HG03342 (cell line): ENCODE data around the gene DNAH10.

Experiments
- ATAC-seq: cut with Tn5 transposase; IDR thresholded peaks from one replicate; pipeline ENCODE4 v1.9.1; 2021; ENCODE audit warnings: mild to moderate bottlenecking, moderate library complexity; ENCODE audit not compliant: unreplicated experiment

The DNAH10 gene

DNA sequence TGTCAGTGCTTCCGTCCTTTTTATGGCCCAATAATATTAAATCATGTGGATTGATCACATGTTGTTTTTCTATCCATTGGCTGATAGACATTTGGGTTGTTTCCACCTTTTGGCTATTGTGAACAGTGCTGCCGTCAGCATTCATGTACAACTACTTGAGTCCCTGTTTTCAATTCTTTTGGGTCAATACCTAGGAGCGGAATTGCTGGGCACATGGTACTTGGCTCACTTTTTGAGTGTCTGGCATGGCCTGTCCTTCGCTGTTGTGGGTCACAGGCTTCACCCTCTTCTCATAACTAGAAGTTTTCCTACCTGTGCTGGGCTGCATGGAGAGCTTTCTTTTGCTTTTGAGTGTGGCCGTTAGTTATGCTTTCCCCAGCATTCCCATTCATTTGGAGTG, 72.7 kb downstream of the DNAH10 start:
- no peak for ATAC-seq

DNA sequence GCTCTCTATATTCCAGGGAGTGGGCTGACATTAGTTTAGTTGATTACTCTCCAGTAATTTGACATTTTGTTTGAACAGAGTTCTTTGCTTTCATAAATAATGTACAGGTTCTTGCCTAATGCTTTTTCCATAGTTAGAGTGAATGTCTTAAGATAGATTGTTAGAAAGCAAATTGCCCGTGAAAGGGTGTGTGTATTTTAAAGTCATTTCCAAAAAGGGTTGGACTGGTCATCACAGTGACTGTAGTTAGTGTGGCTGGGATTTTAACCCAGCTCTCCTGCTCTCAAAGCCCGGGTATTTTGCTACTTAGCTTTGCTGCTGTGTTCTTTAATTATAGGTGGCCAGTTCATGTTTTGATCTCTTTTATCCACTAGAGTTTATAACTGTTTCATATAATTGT, 74.2 kb downstream of the DNAH10 start:
- no peak for ATAC-seq

DNA sequence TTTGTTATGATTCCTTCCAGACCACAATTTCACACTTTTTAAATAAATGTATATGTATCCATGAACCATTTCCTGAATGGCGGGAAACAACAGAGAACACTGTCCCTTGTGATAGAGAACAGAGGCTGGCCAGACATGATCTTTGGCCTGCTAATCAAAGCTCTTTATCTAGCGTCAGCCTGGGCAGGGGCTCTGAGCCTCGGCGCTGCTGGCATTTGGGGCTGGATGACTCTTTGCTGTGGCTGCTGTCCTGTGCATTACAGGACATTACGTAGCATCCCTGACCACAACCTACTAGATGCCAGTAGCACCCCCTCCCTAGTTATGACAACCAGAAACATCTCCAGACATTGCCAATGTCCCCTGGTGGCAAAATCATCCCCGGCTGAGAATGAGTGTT, 77.7 kb downstream of the DNAH10 start:
- no peak for ATAC-seq

DNA sequence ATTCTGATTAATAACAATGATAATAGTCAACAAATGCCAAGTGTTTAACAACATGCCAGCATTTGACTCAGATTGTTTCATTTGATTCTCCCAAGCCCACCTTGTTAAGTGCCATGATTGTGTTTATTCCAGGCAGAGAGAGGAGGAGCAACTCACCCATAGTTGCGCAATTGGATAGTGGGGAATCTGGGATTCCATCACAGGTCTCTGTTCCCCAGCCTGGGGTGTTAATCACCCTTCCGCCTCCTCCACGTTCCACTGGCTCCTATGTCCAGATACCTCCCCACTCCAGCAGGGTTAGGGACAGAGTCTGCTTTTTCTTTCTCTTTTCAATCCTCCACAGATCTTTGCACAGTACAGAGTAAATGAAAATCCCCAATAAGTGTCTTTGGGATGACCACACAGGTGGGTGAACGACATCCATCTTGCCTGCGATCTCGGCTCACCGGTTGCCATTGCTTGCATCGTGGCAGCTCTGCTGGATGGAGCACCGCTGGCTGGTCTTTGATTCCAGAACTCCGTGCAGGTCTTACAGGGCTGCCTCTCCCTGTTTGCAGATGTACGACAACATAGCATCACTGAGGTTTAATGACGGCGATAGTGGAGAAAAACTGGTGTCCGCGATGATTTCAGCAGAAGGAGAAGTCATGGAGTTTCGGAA, 78.8 kb downstream of the DNAH10 start:
- ATAC-seq, result no peak

DNA sequence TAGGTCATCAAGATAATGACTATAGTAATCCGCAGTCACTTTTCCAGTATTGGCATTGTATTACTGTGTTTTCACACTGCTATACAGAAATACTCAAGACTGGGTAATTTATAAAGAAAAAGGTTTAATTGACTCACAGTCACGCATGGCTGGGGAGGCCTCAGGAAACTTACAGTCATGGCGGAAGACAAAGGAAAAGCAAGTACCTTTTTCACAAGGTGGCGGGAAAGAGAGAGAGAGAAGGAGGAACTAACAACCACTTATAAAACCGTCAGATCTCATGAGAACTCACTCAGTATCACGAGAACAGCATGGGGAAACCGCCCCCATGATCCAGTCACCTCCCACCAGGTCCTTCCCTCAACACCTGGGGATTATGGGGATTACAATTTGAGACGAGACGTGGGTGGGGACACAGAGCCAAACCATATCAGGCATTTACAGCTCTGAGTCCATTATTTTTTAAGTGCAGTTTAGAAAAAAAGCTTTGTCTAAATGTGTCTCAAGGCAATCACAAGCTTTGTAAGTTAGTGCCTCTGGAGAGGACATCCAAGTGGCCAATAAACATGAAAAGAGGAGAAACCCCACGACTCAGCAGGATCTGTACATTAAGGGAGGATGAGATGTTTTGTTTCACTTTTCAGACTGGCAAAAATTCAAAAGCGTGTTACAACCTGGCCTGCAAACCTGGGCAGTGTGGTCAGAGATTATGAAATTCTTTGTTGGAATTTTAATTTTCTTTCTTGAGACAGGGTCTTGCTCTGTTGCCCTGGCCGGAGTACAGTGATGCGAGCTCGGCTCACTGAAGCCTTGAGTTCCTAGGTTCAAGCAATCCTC, 82.0 kb downstream of the DNAH10 start:
- no peak for ATAC-seq

DNA sequence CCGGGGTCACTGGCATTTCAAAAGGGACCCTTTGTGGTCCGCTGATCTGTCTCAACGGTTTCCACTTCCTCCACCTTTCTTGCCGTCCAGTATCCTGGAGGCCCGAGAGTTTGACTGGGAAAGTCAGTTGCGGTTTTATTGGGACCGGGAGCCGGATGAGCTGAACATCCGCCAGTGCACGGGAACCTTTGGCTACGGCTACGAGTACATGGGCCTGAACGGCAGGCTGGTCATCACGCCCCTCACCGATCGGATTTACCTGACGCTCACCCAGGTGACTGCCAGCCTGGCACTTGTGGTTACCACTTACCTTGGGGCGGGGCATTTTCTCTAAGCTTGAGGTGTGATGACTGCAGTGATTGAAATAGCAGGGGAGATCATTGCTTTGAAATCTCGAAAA, 83.8 kb downstream of the DNAH10 start:
- no peak for ATAC-seq

DNA sequence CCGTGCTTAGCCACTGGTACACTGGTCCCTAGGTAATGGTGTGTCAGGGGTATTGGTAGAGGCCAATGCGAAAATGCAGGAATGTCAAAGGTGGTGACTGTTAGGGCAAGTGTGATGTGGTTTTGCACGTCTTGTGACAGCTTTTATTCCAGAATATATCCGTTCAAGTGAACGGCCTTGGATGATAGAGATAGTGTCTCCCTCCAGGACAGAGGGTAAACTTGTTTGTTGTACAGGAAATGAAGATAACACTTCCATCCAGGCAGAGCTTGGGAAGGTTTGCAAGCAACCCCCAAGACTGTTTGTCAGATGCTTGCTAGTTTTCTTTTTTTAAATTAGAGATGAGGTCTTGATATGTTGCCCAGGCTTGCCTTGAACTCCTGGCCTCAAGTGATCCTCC, 84.2 kb downstream of the DNAH10 start:
- no peak for ATAC-seq

DNA sequence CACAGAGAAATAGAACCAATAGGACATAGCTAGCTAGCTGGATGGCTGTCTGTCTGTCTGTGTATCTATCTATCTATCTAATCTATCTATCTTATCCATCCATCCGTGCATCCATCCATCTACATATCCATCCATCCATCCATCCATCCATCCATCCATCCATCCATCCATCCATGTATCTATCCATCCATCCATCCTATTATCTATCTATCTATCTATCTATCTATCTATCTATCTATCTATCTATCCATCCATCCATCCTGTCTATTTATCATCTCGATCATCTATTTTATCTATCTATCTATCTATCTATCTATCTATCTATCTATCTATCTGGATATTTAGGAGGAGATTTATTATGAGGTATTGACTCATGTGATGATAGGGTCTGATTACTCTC, 84.9 kb downstream of the DNAH10 start:
- no peak for ATAC-seq

DNA sequence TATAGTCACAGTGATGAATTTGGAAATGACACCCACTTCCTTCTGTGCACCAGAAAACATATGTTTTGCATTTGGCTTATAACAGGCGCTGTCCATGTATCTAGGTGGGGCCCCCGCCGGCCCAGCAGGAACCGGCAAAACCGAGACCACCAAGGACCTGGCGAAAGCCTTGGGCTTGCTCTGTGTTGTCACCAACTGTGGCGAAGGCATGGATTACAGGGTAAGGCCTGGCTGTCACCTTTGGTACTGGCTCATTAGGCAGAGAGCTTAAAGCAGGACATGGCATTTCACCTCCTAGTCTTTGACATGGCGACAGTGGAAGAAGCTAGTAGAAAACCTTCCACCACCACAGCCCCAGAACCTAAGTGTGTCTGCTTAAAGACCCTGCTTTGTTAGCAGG, 85.8 kb downstream of the DNAH10 start:
- no peak for ATAC-seq

DNA sequence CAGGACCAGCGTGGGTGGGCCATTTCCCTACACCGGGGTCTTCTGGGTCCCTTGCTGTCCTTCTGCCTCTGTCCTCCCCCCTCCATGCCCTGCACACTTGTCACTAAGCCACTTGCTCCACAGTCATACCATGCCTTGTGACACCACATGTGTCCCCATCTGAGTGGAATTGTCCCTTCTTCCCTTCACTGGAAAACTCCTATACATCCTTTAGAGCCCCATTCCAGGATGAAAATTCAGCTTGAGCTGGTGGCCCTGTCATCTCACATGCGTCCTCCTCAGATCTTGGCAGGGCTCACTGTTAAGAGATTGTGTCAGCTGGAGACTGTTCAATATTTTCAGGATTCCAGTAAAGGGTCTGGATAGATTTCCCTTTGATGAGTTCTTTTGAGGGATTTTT, 87.4 kb downstream of the DNAH10 start:
- no peak for ATAC-seq

DNA sequence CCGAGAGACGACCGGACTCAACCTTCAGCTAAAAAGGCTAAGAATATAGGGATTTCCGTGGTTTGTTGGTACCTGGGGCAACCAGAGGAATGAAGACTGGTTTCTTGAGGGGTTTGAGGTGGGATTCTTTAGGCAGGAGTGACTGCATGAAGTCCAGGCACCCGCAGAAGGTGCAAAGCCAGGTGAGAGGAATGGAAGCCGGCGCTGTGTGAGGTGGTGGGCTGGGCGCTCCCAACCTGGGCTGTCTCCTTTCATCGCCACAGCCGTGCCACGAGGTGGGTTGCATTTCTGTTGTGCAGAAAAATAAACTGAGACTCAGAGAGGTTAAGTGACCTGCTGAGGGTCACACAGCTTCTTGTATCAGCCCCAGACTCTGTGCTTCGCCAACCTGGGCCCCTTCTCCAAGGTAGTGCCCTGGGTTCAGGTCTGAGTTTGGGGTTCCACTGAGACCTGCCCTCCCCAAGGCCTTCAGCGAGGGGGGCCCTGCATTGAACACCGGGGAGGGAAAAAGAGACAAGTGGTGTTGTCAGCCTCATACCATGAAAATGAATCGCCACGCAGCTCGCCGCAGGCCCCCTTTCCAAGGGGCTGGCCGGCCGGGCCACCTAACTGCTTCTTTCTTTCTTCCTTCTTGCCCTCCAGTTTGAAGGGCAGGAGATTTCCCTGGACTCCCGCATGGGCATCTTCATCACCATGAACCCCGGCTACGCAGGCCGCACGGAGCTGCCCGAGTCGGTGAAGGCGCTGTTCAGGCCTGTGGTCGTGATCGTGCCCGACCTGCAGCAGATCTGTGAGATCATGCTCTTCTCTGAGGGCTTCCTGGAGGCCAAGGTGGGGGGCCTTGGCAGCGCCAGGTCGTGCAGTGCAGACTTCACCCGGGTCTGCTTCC, 88.4 kb downstream of the DNAH10 start:
- ATAC-seq, result no peak

DNA sequence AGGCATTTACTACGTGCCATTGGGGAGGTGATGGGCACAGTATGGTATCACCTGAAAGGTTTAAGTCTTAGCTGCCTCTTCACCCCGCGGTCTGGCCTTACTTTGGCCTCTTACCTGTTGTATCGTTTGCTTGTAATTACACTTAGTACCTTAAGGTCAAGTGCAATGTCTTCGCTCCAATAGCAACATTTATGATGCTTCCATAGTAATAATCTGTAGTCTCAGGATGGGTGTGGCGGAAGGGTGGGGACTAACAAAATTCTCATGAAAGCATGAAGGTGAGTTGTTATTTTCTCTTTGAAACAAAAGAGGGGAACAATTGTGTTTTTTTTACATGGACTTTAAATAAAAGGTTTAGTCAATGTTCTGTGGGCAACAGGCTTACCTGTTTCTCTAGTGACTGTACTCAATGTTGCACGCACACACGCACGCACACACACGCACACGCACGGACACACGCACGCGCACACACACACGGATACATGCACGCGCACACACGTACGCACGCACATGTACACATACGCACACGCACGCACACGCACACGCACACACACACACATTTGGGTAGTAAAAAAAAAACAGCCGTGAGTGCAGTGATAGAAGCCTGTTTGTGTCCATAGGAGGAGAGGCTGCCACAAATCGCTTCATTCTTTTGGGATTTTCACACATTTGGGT, 91.4 kb downstream of the DNAH10 start:
- no peak for ATAC-seq

DNA sequence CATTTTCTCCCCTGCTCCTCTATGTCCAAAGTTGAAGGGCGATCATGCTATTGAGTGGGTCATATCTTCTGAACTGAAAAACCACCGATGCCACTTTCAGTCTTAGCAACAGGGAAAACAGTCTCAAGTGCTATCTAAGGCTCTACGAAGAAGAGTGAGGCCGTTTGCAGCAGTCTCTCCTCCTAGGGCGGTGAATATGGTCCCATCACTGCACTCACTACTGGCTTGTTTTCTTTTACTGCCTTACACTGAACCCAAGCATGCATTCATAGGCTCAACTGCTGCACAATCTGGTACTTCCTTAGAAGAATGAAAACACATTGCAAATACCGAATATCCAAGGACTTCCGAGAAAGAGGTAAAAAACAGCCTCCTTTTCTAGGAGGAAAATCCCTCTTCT, 92.1 kb downstream of the DNAH10 start:
- no peak for ATAC-seq

DNA sequence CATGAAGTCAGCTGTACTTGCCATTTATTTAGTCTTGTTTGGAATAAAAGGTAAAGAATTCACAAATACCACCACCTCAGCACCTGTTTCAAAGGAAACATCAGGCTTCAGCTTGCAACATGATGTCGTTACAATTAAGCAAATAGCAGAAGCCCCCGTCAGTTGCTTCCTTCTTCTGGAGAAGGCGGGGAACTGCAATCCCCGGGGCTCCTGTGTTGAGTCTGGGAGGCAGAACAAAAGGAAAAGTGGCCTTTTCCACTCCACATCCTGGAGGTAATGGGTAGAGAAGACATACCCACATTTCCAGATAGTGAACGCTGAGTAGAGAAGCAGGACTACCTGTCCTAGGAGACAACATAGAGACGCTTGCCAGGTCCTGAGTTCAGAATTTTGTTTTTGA, 92.8 kb downstream of the DNAH10 start:
- ATAC-seq, result no peak

DNA sequence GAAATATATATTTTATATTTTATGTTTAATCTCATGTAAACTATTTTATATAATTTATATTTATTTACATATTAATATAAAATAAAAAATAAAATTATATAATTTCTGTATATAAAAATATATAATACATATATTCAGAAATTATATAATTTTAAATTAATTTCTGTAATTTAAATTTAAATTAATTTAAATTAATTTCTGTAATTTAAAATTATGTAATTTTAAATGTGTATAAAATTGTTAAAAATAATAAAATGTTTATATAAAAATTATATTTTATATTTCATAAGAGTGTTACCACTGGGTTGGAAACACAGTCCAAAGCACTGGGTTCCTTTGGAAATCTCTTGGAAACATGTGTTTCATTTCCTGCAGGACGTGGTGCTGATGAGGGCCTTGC, 94.6 kb downstream of the DNAH10 start:
- no peak for ATAC-seq

DNA sequence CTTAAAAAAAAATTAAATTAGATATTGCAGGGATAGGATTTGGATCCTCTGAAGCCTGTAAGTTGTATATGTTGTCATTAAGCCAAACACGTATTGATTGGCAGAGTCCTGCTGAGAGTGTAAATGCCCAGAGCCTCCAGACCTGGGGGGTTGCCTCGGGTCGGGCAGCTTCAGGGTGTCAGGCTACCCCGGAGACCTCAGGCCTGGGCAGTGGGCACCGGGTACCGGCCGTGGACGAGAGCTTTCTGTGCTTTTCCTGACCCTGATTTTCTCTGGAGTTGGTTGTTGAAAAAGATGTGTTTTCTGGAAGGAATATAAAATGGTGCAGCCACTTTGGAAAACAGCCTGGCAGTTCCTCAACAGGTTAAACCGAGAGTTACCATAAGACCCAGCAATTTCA, 96.1 kb downstream of the DNAH10 start:
- ATAC-seq, result no peak

DNA sequence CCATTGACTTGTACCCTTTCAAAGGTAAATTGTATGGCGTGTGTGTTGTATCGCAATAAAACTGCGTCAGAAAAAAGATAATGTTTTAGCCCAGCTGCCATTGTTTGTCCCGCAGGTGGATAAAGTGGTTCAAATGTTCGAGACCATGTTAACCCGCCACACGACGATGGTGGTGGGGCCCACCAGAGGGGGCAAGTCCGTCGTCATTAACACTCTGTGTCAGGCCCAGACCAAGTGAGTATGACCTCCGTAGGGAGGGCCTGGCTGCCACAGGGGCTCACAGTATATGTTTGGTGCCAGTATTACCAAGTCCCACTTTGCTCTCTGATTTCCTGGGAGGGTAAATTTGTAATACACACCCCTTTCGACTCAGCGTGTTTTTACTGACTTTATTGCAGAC, 96.9 kb downstream of the DNAH10 start:
- no peak for ATAC-seq

DNA sequence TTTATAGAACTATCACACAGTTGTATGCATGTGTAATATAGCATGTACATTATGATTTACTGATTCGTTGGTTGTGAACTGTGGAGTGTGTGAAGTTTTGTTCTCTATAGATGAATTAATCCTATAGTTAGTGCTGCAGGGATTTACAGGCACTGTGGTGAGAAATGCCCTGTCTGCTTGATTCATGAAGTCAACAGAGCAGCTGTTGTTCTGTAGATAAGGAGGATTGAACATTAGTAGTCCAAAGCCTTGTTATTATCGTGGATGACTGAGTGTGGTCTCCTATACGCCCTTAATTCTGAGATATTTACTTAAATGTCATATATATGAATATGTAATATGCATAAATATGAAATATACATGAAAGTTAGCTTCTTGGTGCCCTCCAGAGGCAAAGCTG, 98.3 kb downstream of the DNAH10 start:
- no peak for ATAC-seq

DNA sequence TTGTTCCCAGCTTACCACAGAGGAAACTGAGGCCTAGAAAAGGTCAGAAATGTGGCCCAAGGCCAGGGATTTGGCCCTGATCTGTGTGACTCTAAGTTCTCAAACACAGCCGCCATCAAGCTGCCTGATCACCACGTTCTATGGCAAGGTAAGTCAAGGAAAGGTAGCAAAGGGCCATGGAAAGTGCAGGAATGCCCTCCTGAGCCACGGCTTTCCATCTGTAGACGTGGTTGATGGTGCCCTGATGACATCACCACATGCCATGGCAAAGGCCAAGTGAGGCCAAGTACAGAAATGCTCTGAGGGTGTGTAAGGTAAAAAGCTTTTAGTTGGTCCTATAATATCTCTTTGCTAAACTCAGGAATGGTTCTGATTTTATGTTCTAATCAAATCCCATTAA, 99.3 kb downstream of the DNAH10 start:
- ATAC-seq, result no peak

DNA sequence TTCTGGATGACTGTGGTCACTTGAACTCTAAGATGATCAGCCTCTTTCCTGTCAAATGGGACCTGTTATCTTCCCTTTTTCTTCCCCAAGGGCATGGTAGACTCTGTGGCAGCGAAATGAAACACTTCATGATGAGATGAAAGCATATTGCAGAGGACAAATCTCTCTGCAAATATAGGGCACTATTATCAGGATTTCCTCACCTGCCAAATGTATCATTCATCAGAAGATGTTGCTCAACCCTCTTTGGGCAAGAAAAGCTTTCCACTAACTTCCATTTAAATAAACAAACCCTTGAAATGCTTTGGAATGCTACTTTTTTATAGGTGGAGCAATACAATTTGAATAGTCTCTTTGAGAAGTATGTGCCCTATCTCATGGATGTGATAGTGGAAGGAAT, 105.0 kb downstream of the DNAH10 start:
- ATAC-seq, result no peak

DNA sequence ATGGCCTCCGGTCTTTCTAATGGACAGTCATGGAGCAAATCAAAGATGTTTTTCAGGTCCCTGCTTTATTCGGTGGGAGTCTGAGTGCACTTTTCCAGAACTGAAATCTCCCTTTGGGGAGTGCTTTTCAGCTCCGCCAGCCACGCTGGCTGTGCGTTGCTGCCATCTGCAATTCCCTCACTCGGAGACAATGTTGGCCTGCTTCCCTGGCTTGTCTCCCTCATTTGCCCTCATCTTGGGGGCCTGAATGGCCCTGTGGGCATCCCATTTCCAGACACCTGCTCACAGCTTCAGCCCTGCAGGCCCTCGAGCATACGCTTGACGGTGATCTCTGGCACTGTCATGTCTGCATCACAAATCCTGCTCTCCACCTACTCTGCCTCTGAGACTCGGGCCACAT, 106.7 kb downstream of the DNAH10 start:
- no peak for ATAC-seq
